Astrocyte (in vitro differentiated cells and primary cell): ENCODE measurements around the gene LINC00237. TPM values are rescaled to one million over a fixed set of nuclear protein-coding genes. Genes with fewer than 3 reads are reported as not detected.
A peak's percentile ranks its signal among the peaks of the same experiment; 100 is the strongest.

Experiments
- DNase-seq: peaks from one replicate; pipeline ENCODE4 v3.0.0-alpha.2; 2010; ENCODE audit warnings: low read depth
- FAIRE-seq: peaks from 2 replicates; lab custom pipeline; 2011; peaks lifted over from hg19 to GRCh38; lab: Jason Lieb, UNC
- H2AFZ ChIP-seq: 2 replicates; pipeline ENCODE4 v1.6.0; 2012; ENCODE audit warnings: low read depth, low read length, inconsistent platforms
- H3K27ac ChIP-seq: 2 replicates; pipeline ENCODE4 v1.5.1; 2011; ENCODE audit warnings: low read depth, low read length, inconsistent platforms
- H3K27me3 ChIP-seq: 2 replicates; pipeline ENCODE4 v1.6.0; 2011; ENCODE audit warnings: low read length, inconsistent platforms; ENCODE audit not compliant: insufficient read depth
- H3K36me3 ChIP-seq: 2 replicates; pipeline ENCODE4 v1.5.1; 2011; ENCODE audit warnings: low read length, inconsistent platforms; ENCODE audit not compliant: insufficient read depth
- H3K4me1 ChIP-seq: 2 replicates; pipeline ENCODE4 v1.5.1; 2011; ENCODE audit warnings: low read length, inconsistent platforms; ENCODE audit not compliant: insufficient read depth
- H3K4me2 ChIP-seq: 2 replicates; pipeline ENCODE4 v1.6.0; 2012; ENCODE audit warnings: low read length, inconsistent platforms
- H3K4me3 ChIP-seq: 2 replicates; pipeline ENCODE4 v1.5.1; 2011; ENCODE audit warnings: low read depth, mild to moderate bottlenecking, low read length, inconsistent platforms; ENCODE audit not compliant: insufficient read depth
- H3K79me2 ChIP-seq: 2 replicates; pipeline ENCODE4 v1.6.0; 2012; ENCODE audit warnings: mild to moderate bottlenecking, low read length, inconsistent platforms; ENCODE audit not compliant: insufficient read depth
- H3K9ac ChIP-seq: 2 replicates; pipeline ENCODE4 v1.6.0; 2012; ENCODE audit warnings: mild to moderate bottlenecking, low read length, inconsistent platforms
- H3K9me3 ChIP-seq: 2 replicates; pipeline ENCODE4 v1.5.1; 2012; ENCODE audit warnings: low read depth, mild to moderate bottlenecking, low read length, inconsistent platforms; ENCODE audit not compliant: insufficient read depth
- H4K20me1 ChIP-seq: 2 replicates; pipeline ENCODE4 v1.6.0; 2012; ENCODE audit warnings: low read length, inconsistent platforms; ENCODE audit not compliant: insufficient read depth
- H3K27ac Mint-ChIP-seq: one replicate; pipeline ENCODE4 v1.8.0; 2021; ENCODE audit warnings: mild to moderate bottlenecking, mixed read lengths; ENCODE audit not compliant: unreplicated experiment
- H3K27me3 Mint-ChIP-seq: one replicate; pipeline ENCODE4 v1.8.0; 2021; ENCODE audit warnings: low read depth, mixed read lengths; ENCODE audit not compliant: unreplicated experiment
- H3K36me3 Mint-ChIP-seq: one replicate; pipeline ENCODE4 v1.8.0; 2021; ENCODE audit warnings: low read depth, mixed read lengths; ENCODE audit not compliant: unreplicated experiment
- H3K4me1 Mint-ChIP-seq: one replicate; pipeline ENCODE4 v1.8.0; 2021; ENCODE audit warnings: low read depth, mixed read lengths; ENCODE audit not compliant: unreplicated experiment
- H3K4me3 Mint-ChIP-seq: one replicate; pipeline ENCODE4 v1.8.0; 2021; ENCODE audit warnings: mild to moderate bottlenecking, moderate library complexity, mixed read lengths; ENCODE audit not compliant: unreplicated experiment
- H3K9me3 Mint-ChIP-seq: one replicate; pipeline ENCODE4 v1.8.0; 2021; ENCODE audit warnings: mild to moderate bottlenecking, mixed read lengths; ENCODE audit not compliant: unreplicated experiment
- CTCF ChIP-seq: IDR thresholded peaks from 2 replicates; pipeline ENCODE4 v1.5.1; 2011; ENCODE audit warnings: low read depth, mild to moderate bottlenecking, inconsistent platforms, low read length, moderate library complexity; ENCODE audit not compliant: insufficient read depth
- EZH2 ChIP-seq: IDR thresholded peaks from 2 replicates; pipeline ENCODE4 v1.6.1; 2012; ENCODE audit warnings: mild to moderate bottlenecking, low read length, inconsistent platforms; ENCODE audit not compliant: insufficient read depth
- total RNA-seq: library from RNA; stranded (reverse); gene quantifications from 2 replicates; pipeline ENCODE4 v1.2.1, GENCODE V29; 2021

Gene LINC00237
- total RNA-seq, 1 donor from 2014 or later, result not detected

GRCh38 chr20:21127201-21127981 is 21.2 kb upstream of the LINC00237 start:
- H3K9me3 ChIP-seq, result no peaks in the 10 kb centered on the region
- FAIRE-seq (no peak), DNase-seq (no peak)
- no peak overlapping the region for H3K4me3 ChIP-seq
- no peak overlapping the region for H3K27ac Mint-ChIP-seq
- H3K36me3 ChIP-seq, result no peaks in the 10 kb centered on the region
- H3K4me3 Mint-ChIP-seq, result peak overlapping the region; percentile 96
- H3K4me1 ChIP-seq, result peaks cover 3% of the 10 kb centered on the region
- peaks cover 5% of the 10 kb centered on the region for H3K79me2 ChIP-seq
- H2AFZ ChIP-seq, result no peak overlapping the region
- peaks cover 12% of the 10 kb centered on the region for H3K4me1 Mint-ChIP-seq
- H3K27me3 Mint-ChIP-seq, result no peaks in the 10 kb centered on the region
- no peak overlapping the region for H3K27ac ChIP-seq
- H3K36me3 Mint-ChIP-seq, result peaks cover 2% of the 10 kb centered on the region
- peak overlapping the region; percentile 96 for H3K4me2 ChIP-seq
- H4K20me1 ChIP-seq, result no peaks in the 10 kb centered on the region
- H3K9ac ChIP-seq, result no peak overlapping the region
- no peaks in the 10 kb centered on the region for H3K27me3 ChIP-seq
- no peaks in the 10 kb centered on the region for H3K9me3 Mint-ChIP-seq
- no peak for TF ChIP-seq CTCF
- TF ChIP-seq EZH2, result no peak

GRCh38 chr20:21126581-21126870 is 20.4 kb upstream of the LINC00237 start:
- FAIRE-seq (no peak), DNase-seq (peak; percentile 14)
- Histone ChIP-seq H3K9ac (peak overlapping the region; percentile 88), H3K79me2 (peaks cover 5% of the 10 kb centered on the region), H4K20me1 (no peaks in the 10 kb centered on the region), H3K4me1 (peaks cover 3% of the 10 kb centered on the region), H3K9me3 (no peaks in the 10 kb centered on the region), H3K4me3 (peak overlapping the region; percentile 79), H2AFZ (peak overlapping the region; percentile 79), H3K4me2 (peak overlapping the region; percentile 96), H3K27me3 (no peaks in the 10 kb centered on the region), H3K27ac (peak overlapping the region; percentile 71), H3K36me3 (no peaks in the 10 kb centered on the region)
- Mint-ChIP-seq H3K27ac (peak overlapping the region; percentile 94), H3K9me3 (no peaks in the 10 kb centered on the region), H3K4me1 (peaks cover 12% of the 10 kb centered on the region), H3K36me3 (peaks cover 2% of the 10 kb centered on the region), H3K4me3 (peak overlapping the region; percentile 96), H3K27me3 (no peaks in the 10 kb centered on the region)
- TF ChIP-seq CTCF (no peak), EZH2 (no peak)
